ENCODE results near the gene AKT2.

AKT2 gene

GRCh38 chr19:40273469-40274360, 11.4 kb downstream of the AKT2 start:
- H3K4me3 ChIP-seq (ENCODE audit: low read depth, low read length) = no peak overlapping the region
- no peak for TF ChIP-seq CTCF (IDR thresholded peaks at IDR 0.05; ENCODE audit: borderline replicate concordance, insufficient read depth, low read depth, low read length)

DNA sequence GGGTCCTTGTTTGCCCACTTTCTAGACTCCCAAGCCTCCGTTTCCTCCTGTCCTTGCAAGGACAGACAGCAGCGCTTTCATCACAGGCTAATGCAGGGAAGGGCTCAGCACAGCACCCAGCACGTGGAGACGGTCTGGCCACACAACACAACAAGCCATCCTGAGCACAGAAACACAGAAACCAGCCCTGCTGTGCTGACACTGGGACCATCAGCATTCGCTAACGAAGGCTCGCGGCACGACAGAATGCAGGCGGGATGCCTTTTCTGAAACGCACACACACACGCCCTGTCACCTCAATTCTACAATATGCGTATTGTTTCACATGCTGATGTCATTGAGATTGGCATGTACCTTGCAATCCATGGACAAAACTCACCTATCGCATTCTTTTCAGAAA, 12.9 kb downstream of the AKT2 start:
- TF ChIP-seq CTCF (IDR thresholded peaks at IDR 0.05; ENCODE audit: borderline replicate concordance, insufficient read depth, low read depth, low read length) = no peak
- no peak overlapping the region for H3K4me3 ChIP-seq (ENCODE audit: low read depth, low read length)

GRCh38 chr19:40271706-40272105, 13.4 kb downstream of the AKT2 start:
- H3K4me3 ChIP-seq (ENCODE audit: low read depth, low read length) = no peak overlapping the region
- TF ChIP-seq CTCF (IDR thresholded peaks at IDR 0.05; ENCODE audit: borderline replicate concordance, insufficient read depth, low read depth, low read length) = no peak

GRCh38 chr19:40270362-40271089, 14.6 kb downstream of the AKT2 start:
- TF ChIP-seq CTCF (IDR thresholded peaks at IDR 0.05; ENCODE audit: borderline replicate concordance, insufficient read depth, low read depth, low read length) = no peak

GRCh38 chr19:40269216-40269940, 15.8 kb downstream of the AKT2 start:
- TF ChIP-seq CTCF (IDR thresholded peaks at IDR 0.05; ENCODE audit: borderline replicate concordance, insufficient read depth, low read depth, low read length) = no peak
- no peak overlapping the region for H3K4me3 ChIP-seq (ENCODE audit: low read depth, low read length)

More at GRCh38 chr19:40270362-40271089, 14.6 kb downstream of the AKT2 start:
- no peak overlapping the region for H3K4me3 ChIP-seq (ENCODE audit: low read depth, low read length)

DNA sequence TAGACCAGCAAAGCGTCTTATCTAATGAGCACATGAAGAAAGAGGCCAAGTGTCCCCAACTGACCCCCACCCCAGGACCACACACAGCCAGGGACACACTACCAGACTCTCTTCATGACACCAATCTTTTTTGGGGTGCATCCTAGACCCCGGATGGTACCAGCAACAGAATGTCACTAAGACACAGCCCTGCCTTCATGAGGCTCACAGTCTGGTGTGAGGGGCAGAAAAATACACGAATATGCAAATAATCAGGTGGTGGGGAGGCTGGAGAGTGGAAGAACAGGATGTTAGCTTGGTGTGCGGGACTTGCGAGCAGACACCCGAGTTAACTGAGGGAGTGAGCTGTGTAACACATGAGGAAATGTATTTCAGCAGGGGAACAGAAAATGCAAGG, 17.5 kb downstream of the AKT2 start:
- no peak for TF ChIP-seq CTCF (IDR thresholded peaks at IDR 0.05; ENCODE audit: borderline replicate concordance, insufficient read depth, low read depth, low read length)
- H3K4me3 ChIP-seq (ENCODE audit: low read depth, low read length) = no peak overlapping the region
